HG03039 (cell line): ENCODE data around the gene FBXO48.

Experiments
- ATAC-seq: cut with Tn5 transposase; IDR thresholded peaks from one replicate; pipeline ENCODE4 v1.9.1; 2021; ENCODE audit warnings: mild to moderate bottlenecking, moderate library complexity; ENCODE audit not compliant: unreplicated experiment

Gene FBXO48

GRCh38 chr2:68414876-68415275, 52.2 kb downstream of the FBXO48 start:
- no peak for ATAC-seq

GRCh38 chr2:68414452-68414851, 52.6 kb downstream of the FBXO48 start:
- ATAC-seq, result no peak

- no peak for ATAC-seq
These were observed 53.6 kb downstream of the FBXO48 start for GRCh38 chr2:68413466-68413865.

GRCh38 chr2:68412127-68412819, 54.8 kb downstream of the FBXO48 start:
- ATAC-seq, result peak; percentile 25

GRCh38 chr2:68411397-68412126, 55.5 kb downstream of the FBXO48 start:
- peak; percentile 81 for ATAC-seq
